NCI-H2107 treated with DMSO at 0.1 percent for 48 hours (cell line): ENCODE data around the gene BBIP1.
"Not testable (repeated sequence)": the region's sequence is repeated elsewhere in the genome, so short reads cannot be mapped to it uniquely, and the experiment has no call there.

Experiments used
- DNase-seq: peaks from one replicate; lab custom pipeline; 2025; ENCODE audit not compliant: unreplicated experiment; lab: John Stamatoyannopoulos, UW

Gene BBIP1

DNA sequence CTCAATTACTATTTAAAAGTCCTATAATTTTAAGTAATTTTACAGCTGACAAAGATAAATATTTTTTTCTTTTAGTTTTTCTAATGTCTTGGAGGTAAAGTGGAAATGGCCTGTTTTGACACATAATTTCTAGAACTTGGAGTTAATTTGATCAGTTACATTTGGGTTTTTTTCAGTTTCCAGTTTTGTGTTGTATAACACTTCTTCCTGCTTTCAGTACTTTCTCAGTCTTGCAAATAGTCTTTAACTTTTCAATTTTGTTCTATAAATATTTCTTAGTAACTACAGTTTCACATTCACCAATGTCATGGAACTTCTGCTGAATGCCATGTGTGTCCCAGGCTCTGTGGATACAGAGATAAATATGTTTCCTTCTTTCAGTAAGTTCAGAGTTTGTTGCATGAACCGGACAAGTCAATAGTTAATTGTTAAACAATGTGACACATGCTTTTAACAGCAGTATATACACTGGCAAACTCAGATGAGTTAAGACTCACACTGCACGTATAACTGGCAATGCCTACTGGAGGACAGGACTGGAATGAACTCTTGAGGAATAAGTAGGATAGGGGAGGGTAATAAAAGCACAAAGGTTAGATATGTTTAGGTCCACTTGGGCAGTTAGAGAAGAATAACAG lies 5.0 kb upstream of the BBIP1 start:
- DNase-seq: no peak

DNA sequence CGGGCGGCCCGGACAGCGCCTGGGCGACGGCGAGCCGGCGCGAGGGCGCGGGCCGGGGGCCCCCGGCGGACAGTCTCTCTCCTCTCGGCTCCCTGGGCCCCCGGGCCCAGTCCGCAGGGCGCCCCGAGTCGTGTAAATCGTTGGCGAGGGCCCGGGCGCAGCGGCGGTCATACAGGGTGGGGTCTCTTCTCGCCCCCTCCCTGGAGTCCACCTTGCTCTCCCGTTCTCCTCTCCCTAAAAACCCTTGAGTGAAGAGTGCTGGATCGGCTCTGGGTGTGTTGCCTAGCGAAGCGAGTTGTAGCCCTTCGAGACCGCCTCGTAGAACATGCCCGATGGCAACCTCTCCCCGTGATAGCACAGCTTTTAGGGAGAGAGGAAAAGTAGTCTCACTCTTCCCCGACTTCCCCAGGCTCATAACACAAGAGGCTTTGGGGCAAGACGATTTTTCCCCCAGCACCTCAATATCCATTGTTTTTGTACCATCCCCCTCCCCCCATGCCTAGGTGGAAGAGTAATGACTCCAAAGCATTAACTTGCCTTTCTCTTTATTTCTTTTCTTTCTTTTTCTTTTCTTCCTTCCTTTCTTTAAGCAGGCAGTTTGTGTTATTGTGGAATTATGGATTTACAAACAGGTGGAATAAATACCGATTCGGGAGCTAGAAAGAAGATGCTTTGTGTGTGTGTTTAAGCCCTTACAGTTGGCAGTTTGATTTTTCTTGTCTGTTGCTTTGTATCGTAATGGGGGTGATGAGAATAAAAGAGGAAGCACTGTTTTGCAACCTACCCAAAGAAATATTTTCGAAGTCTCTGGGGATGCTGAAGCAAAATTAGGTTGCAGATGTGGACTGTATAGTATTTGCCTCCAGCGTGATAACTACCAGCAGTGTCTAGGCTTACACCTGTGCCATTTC lies 1.2 kb upstream of the BBIP1 start:
- DNase-seq: peak; percentile 33

- no peak for DNase-seq
These were observed 460 bp upstream of the BBIP1 start, which contains the start of gene SHOC2 for GRCh38 chr10:110919349-110919931. Gene SHOC2, plus strand, starts transcription at chr10:110919604. Its CDS starts 44,755 bp downstream, at chr10:110964359.

DNA sequence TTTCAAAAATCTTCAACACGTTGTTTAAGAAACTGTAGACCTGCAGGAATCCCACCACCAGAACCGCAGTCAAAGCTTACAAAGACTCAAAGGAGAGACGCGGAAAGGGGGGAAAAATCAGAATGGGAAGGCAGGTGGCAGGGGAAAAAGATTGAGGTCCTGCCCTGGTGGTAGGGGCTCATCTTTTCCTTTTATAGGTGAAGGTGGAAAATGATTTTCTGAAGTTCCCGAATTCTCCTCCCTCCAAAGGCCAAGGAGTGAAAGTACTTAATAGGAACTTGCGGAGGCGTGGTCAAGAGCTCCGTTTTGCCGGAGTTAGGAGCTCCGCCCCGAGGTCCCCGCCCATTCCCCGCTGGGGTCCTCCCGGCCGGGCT lies 724 bp downstream of the BBIP1 start:
- DNase-seq: peak; percentile 55

- no peak for DNase-seq
These were observed 2.2 kb downstream of the BBIP1 start for GRCh38 chr10:110916554-110917346.

GRCh38 chr10:110915600-110915999 lies 3.4 kb downstream of the BBIP1 start:
- DNase-seq: not testable (repeated sequence)

GRCh38 chr10:110915035-110915434 lies 3.9 kb downstream of the BBIP1 start:
- DNase-seq: no peak

GRCh38 chr10:110914431-110914830 lies 4.5 kb downstream of the BBIP1 start:
- no peak for DNase-seq

DNA sequence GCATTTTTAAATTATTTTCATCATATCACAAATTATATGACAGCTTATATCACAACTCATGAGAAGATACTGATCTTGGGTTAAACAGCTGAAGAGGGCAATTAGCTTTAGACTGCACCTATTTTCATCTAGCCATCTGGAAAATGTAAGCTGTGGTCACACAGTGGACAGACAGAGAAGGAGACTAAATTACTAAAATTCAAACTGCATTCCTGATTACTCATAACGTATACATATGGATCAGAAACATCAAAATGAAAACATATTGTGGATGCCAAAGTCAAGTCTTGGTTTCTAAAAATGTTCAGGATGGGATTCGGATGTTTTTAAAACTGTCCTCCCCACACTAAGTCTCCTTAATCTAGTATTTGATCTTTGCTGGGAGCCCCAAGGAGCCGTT lies 6.6 kb downstream of the BBIP1 start:
- DNase-seq: no peak

GRCh38 chr10:110910138-110910537 lies 8.8 kb downstream of the BBIP1 start:
- no peak for DNase-seq

DNA sequence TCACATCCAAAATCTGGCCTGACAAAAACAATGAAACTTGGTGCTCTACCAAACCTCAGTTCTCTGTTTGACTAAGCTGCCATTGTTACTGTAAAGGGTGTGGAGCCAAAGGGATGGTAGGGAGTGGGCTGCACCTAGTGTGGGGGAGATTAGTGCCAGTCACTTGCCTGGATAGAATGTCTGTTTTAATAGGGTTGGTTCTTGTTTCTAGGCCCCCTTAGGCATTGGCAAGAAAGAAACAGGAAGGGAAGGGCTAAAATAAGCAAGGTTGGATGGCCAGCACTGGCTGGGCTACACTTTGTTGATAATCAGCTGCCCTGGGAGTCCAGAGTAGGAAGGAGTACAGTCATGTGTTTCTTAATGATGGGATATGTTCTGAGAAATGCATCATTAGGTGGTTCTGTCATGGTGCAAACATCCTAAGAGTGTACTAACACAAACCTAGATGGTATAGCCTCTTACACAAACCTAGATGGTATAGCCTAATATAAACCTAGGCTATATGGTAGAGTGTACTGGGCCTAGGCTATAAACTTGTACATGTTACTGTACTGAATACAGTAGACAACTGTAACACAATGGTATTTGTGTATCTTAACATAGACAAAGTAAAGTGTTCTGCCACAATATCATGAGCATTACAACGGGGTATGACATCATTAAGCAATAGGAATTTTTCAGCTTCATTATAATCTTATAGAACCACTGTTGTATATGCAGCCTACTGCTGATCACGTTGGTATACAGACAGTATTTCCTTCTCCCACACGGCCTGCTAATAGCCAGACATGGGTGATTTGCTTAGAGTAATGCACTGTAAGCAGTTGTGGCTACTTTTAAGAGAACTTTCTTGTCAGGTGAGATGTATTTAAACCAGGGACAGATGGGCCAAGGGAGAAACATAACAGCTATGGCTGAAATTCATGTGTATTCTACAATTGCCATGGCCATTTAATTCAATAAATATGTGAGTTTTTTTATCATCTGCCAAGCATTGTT lies 15.4 kb downstream of the BBIP1 start:
- no peak for DNase-seq

DNA sequence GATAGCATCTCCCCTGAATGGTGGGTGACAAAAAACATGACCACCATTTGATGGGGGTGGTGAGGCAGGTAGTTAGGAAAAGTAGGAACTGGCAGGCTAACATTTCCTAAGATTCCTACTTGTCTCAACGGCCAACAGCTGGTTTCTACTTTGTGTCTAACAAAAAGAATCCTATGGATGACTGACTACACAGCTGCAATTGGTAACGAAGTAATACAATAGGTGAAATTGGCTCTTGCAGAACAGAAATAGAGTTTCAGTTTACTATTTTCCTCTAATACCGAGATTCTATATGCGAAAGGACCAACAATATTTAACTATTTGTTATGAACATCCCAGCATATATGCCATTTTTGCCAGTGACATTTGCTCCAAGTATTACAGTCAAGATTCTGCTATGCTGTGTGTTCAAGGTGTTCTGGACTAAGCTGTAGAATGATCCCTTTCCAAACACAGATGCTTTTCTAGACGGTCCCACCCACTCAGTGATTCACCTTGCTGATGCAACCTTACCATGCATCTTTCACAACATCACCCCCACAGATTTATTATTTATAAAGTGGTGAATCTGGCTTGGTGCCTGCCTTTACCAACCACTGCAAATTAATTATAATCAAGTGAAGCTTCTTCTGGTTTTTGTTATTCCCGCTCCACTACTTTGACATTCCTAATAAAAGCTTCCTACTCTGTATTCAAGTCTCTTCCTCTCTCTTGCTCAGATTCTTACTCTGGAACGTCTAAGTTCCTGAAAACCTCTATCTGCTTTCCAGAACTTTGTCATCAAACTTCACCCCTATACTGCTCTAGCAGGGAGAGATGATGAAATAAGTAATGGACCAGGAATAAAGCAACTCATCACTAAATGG lies 16.8 kb downstream of the BBIP1 start:
- no peak for DNase-seq

GRCh38 chr10:110900983-110901382 lies 18.0 kb downstream of the BBIP1 start:
- no peak for DNase-seq

DNA sequence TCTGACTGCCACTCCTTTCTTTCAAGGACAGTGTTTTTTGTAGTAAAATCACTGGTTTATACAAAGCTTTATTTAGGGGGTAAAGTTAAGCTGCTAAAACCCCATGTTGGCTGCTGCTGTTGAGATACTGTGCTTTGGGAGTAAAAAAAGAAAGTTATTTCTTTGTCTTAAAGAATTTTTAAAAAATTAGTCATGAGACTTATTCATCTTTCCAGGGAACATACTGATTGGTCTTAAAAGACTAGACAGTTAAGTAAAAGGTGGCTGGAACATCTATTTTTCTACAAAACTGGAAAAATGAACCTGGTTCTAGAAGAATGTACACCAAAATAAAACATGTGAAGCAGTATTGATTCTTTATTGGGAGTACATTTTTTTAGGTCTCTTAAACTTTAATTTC lies 20.6 kb downstream of the BBIP1 start:
- no peak for DNase-seq

- no peak for DNase-seq
These were observed 21.8 kb downstream of the BBIP1 start for GRCh38 chr10:110897184-110897583.

GRCh38 chr10:110893559-110894179 lies 25.3 kb downstream of the BBIP1 start:
- DNase-seq: peak; percentile 32

- no peak for DNase-seq
These were observed 26.2 kb downstream of the BBIP1 start for GRCh38 chr10:110892602-110893288.

DNA sequence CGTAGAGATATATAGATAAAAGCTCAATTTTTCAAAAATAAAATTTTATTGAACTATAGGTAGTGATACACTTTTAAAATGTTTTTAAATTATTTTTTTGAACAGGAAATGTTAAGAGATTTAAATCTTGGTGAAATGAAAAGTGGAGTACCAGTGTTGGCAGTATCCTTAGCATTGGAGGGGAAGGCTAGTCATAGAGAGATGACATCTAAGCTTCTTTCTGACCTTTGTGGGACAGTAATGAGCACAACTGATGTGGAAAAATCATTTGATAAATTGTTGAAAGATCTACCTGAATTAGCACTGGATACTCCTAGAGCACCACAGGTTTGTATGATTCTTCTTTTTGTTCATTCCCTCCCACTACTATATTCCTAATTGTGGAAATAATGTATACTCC lies 31.4 kb downstream of the BBIP1 start:
- DNase-seq: no peak
